ENCODE results near the gene PPM1E. TPM values are rescaled to one million over a fixed set of nuclear protein-coding genes. Genes with fewer than 3 reads are reported as not detected.

PPM1E gene
- total and polyA plus RNA-seq, 2 of the 8 experiments (the other 6 are each of a cell fraction or from before 2014, with no cell fraction given): 5.0 to 10.4 TPM

- no peaks in the 10 kb centered on the region for H3K79me2 ChIP-seq (ENCODE audit: control insufficient read depth in 1 of 2, insufficient read depth in 2 of 2, low read length in 2 of 2)
- H2BK20ac ChIP-seq (ENCODE audit: low read length): no peak overlapping the region
- no peak overlapping the region for H3K4me2 ChIP-seq (ENCODE audit: insufficient read depth in 1 of 2, low read depth in 2 of 2, low read length in 2 of 2)
- no peak overlapping the region for H4K5ac ChIP-seq (ENCODE audit: insufficient read length, low read depth, low read length)
- ChIA-PET POLR2A (ENCODE audit: partially characterized antibody) (interaction anchor here (0.8 kb wide), 1 partner anchor 12 kb away, joined by 4 read pairs; no protein-coding TSS in a partner anchor), CTCF (ENCODE audit: partially characterized antibody) (no interaction called here)
- H2BK15ac ChIP-seq (ENCODE audit: low read length): no peak overlapping the region
- H3K9me3 ChIP-seq (ENCODE audit: insufficient read depth in 2 of 2, low read depth in 1 of 2, low read length in 1 of 2): no peaks in the 10 kb centered on the region; a peak in 1 of 4 replicates
- no peaks in the 10 kb centered on the region for H3K27me3 ChIP-seq (replicated peaks in 1 of 4; ENCODE audit: control insufficient read depth in 3 of 4, extremely low read depth in 1 of 4, insufficient read depth in 3 of 4, low read length in 3 of 4)
- no peak overlapping the region for H3K4ac ChIP-seq (replicated peaks; ENCODE audit: insufficient read length, low read depth, low read length)
- no peak overlapping the region for H3K56ac ChIP-seq (replicated peaks; ENCODE audit: insufficient read length, low read depth, low read length)
- no peak overlapping the region for H3K23ac ChIP-seq (ENCODE audit: insufficient read length)
- H3K79me1 ChIP-seq (ENCODE audit: low read depth, low read length): no peaks in the 10 kb centered on the region
- no peak overlapping the region for H2BK12ac ChIP-seq (ENCODE audit: low read depth, low read length)
- no peak overlapping the region for H3K27ac ChIP-seq (ENCODE audit: low read depth, low read length)
- H4K8ac ChIP-seq (ENCODE audit: extremely low read depth, insufficient read depth, low read length): no peak overlapping the region
- H2AK5ac ChIP-seq (ENCODE audit: low read depth, low read length): no peak overlapping the region
- no peaks in the 10 kb centered on the region for H4K20me1 ChIP-seq (replicated peaks in 1 of 2; ENCODE audit: control insufficient read depth in 1 of 2, insufficient read depth in 2 of 2, low read length in 2 of 2)
- FAIRE-seq (no peak), DNase-seq (ENCODE audit: low read depth in 1 of 2, low spot score in 2 of 2) (no peak)
- H3K4me3 ChIP-seq (ENCODE audit: extremely low read depth in 1 of 4, insufficient read depth in 2 of 4, low read depth in 3 of 4, low read length in 4 of 4): no peak overlapping the region
- no peak overlapping the region for H2BK120ac ChIP-seq (replicated peaks; ENCODE audit: low read depth, low read length)
- H3K9ac ChIP-seq (replicated peaks in 1 of 4; ENCODE audit: extremely low read depth in 1 of 4, low read depth in 3 of 4, low read length in 3 of 4): no peak overlapping the region
- H3K23me2 ChIP-seq (ENCODE audit: low read depth, low read length): no peaks in the 10 kb centered on the region
- no peak overlapping the region for H3K14ac ChIP-seq (ENCODE audit: insufficient read length)
- H3K36me3 ChIP-seq (ENCODE audit: control insufficient read depth in 2 of 4, insufficient read depth in 4 of 4, low read length in 3 of 4): no peaks in the 10 kb centered on the region
- H3K18ac ChIP-seq (ENCODE audit: extremely low read depth, low read length): no peak overlapping the region
- no peaks in the 10 kb centered on the region for H3K4me1 ChIP-seq (replicated peaks in 1 of 4; ENCODE audit: control insufficient read depth in 3 of 4, insufficient read depth in 4 of 4, low read length in 3 of 4)
- no peak overlapping the region for H2AFZ ChIP-seq (ENCODE audit: low read length)
- no peak overlapping the region for H4K91ac ChIP-seq (replicated peaks; ENCODE audit: insufficient read length, low read length)
- no peak overlapping the region for H2BK5ac ChIP-seq (ENCODE audit: low read depth, low read length)
- TF ChIP-seq ATF3 (IDR thresholded peaks at IDR 0.05; ENCODE audit: insufficient read depth, low read depth, low read length) (no peak), E2F6 (IDR thresholded peaks at IDR 0.05) (no peak), SIX5 (IDR thresholded peaks at IDR 0.05; ENCODE audit: low read depth, low read length) (no peak), CHD1 (IDR thresholded peaks at IDR 0.05; ENCODE audit: low read depth, low read length) (no peak), USF2 (IDR thresholded peaks at IDR 0.05; ENCODE audit: low read length) (no peak), GTF2F1 (IDR thresholded peaks at IDR 0.05; ENCODE audit: borderline replicate concordance, low read depth, low read length) (no peak), FOSL1 (IDR thresholded peaks at IDR 0.05; ENCODE audit: insufficient read depth, low read depth, low read length) (no peak), TBP (IDR thresholded peaks at IDR 0.05; ENCODE audit: low read depth, low read length) (no peak), CTCF (IDR thresholded peaks at IDR 0.05; ENCODE audit: control extremely low read depth in 1 of 3, insufficient read depth in 1 of 3, low read depth in 1 of 3, low read length in 3 of 3) (no peak), JUND (IDR thresholded peaks at IDR 0.05; ENCODE audit: low read length) (no peak)
These were observed 119.6 kb downstream of the PPM1E start for GRCh38 chr17:58875261-58875660.

Data from H1 (cell line).